NCI-H510A treated with DMSO at 0.1 percent for 48 hours (cell line): ENCODE data around the gene IKBIP.
"Not testable (repeated sequence)": the region's sequence is repeated elsewhere in the genome, so short reads cannot be mapped to it uniquely, and the experiment has no call there.

Experiments
- DNase-seq: peaks from one replicate; lab custom pipeline; 2025; lab: John Stamatoyannopoulos, UW

IKBIP gene

GRCh38 chr12:98644712-98645571 lies at the start of gene IKBIP, which contains the start of gene APAF1:
Gene IKBIP (minus strand): TSS chr12:98644788. CDS start chr12:98644701, 87 bp downstream.
Gene APAF1 (plus strand): TSS chr12:98645290. CDS start chr12:98648360, 3,070 bp downstream.
- DNase-seq, result peak; percentile 87

- DNase-seq, result no peak
These were observed 46.8 kb upstream of the IKBIP start for GRCh38 chr12:98691351-98691750.

GRCh38 chr12:98686603-98687002 lies 42.0 kb upstream of the IKBIP start:
- DNase-seq, result no peak

DNA sequence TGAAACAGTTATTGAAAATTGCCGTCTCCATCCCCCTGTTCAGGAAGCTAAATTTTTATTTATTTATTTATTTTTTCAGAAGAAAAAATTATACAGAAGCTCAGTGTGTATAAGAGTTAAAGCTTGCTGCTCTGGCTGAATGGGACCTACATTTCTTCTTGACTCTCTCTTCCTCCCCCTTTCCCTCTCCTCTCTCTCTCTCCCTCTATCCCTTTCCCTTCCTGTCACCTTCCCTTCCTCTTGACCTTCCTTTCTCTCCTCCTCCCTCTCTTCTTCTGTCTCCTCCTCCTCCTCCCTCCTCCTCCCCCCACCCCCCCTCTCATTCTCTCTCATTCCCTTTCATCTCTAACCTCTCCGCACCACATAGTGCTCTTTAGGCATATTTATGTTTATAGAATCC lies 39.6 kb upstream of the IKBIP start:
- DNase-seq, result no peak

GRCh38 chr12:98679611-98680005 lies 35.0 kb upstream of the IKBIP start:
- DNase-seq, result no peak

- DNase-seq, result peak; percentile 27
These were observed 34.5 kb upstream of the IKBIP start for GRCh38 chr12:98678946-98679610.

DNA sequence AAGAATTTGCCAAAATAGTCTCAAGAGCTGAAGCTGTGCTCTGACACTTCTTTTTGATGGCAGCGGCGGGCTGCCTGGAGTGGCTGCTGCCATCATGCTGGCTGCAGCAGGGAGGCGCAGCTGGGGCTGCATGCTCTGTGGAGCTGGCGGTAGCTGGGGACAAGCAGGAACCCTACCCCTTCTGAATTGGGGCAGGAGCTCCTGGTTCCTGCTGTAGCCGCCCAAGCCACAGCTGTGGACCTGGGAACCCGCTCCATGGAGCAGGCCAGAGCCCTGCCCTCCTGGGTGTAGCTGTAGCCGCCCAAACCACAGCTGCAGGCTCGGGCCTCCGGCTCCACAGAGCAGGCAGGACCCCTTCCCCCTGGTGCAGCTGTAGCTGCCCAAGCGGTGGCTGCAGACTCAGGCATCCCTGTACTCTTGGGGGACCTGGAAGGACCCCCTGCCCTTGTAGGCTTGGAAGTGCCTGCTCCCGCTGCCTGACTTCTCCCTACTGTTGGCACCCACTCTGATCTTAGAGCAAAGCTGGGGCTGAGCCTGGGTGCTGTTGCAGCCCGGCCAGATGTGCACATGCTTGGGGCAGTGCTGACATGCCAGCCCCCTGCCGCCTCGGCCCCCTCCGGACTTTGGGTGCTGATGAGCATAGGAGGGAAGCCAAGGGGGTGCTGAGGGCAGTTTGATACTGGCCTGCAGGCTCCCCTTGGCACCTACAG lies 33.8 kb upstream of the IKBIP start:
- DNase-seq, result no peak

GRCh38 chr12:98674841-98675240 lies 30.3 kb upstream of the IKBIP start:
- DNase-seq, result no peak

- no peak for DNase-seq
These were observed 26.9 kb upstream of the IKBIP start for GRCh38 chr12:98671459-98671858.

DNA sequence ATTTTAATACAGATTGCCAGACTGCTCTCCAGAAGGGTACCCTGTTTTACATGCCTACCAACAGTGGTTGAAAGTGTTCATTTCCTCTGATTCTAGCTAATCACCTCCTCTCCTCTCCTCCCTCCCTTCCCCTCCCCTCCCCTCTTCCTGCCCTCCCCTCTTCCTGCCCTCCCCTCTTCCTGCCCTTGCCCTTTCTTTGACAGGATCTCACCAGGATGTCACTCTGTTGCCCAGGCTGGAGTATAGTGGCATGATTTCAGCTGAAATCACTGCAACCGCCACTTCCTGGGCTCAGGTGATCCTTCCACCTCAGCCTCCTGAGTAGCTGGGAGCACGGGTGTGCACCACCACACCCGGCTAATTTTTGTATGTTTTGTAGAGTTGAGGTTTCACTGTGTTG lies 25.2 kb upstream of the IKBIP start:
- DNase-seq, result no peak

DNA sequence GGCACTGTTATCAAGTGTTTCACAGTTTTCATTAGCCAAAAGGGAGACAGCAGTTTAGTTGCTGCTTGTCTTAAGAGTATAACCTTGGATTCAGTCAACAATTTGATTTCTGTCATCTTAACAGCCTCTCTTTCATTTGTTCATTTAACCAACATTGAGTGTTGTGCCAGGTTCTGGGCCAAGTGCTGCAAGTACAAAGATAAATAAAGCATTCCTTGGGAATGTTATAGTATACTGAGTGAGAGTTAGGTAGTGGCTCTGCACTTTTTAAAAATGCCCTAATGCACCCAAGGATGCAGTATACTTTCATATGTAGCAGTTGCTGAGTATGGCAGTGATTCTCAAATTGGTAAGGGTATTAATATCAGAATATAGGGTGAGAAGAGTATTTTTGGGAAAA lies 15.9 kb upstream of the IKBIP start:
- DNase-seq, result no peak

- no peak for DNase-seq
These were observed 11.9 kb upstream of the IKBIP start for GRCh38 chr12:98656289-98657101.

- peak; percentile 46 for DNase-seq
These were observed 9.4 kb upstream of the IKBIP start for GRCh38 chr12:98653866-98654493.

DNA sequence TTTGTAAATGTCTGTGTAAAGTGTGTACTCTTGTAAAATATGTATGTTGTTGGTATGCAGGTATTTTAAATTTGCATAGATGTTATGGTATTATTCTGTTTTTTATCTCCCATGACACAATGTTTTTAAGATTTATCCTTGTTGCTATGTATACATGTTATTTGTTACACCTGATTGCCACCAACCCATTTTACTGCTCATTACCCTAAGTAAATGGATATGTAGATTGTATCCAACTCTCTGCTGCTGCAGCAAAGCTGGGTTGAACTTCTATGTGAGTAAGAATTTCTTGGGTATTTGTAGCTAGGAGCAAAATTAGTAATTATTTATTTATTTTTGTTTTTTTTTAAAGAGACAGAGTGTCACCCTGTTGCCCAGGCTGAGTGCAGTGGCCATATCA lies 6.7 kb upstream of the IKBIP start:
- no peak for DNase-seq

GRCh38 chr12:98646294-98647090 lies 1.9 kb upstream of the IKBIP start:
- no peak for DNase-seq

- peak; percentile 24 for DNase-seq
These were observed 1.0 kb upstream of the IKBIP start for GRCh38 chr12:98645572-98646067.

- DNase-seq, result no peak
These were observed 216 bp downstream of the IKBIP start for GRCh38 chr12:98644433-98644711.

DNA sequence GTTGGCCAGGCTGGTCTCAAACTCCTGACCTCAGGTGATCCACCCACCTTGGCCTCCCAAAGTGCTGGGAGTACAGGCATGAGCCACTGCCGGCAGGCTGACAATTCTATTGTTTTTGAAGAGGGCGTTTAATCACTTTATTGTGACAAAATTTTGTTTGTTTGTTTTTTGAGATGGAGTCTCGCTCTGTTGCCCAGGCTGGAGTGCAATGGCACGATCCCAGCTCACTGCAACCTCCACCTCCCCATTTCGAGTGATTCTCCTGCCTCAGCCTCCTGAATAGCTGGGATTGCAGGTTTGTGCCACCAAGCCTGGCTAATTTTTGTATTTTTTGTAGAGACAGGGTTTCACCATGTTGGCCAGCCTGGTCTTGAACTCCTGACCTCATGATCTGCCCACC lies 1.8 kb downstream of the IKBIP start:
- not testable (repeated sequence) for DNase-seq

DNA sequence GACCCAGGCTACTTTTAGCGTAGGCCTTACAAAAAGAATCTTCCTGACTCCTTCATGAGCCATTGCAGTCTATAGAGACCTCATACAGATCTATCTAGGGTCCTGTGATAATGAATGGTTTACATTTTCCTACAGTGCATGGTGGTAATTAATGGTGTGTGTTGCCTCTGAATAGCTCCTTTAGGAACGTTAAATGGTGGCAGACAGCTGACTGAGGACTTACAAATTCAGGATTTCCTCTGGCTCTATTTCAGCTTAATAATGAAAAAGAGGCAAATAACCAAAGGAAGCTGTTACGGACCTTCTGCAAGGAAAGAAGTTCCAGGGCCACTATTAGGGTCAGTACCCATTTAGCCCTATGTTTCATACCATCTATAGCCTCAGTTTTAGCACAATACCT lies 5.1 kb downstream of the IKBIP start:
- no peak for DNase-seq

- no peak for DNase-seq
These were observed 6.6 kb downstream of the IKBIP start for GRCh38 chr12:98638009-98638408.

- DNase-seq, result no peak
These were observed 7.5 kb downstream of the IKBIP start for GRCh38 chr12:98637068-98637467.
